B cell (primary cell): ENCODE measurements around the gene DEFB110. TPM values are rescaled to one million over a fixed set of nuclear protein-coding genes. Genes with fewer than 3 reads are reported as not detected.

Experiments
- ATAC-seq: fragments of 200-7000 bp; cut with Tn5 transposase; one replicate; pipeline ENCODE4 v1.10.0; 2021; ENCODE audit warnings: low read depth, mild to moderate bottlenecking, moderate number of reproducible peaks, moderate library complexity
- CTCF ChIA-PET: fragments of 350-600 bp; sonication (Branson Sonifier 250); formaldehyde crosslinking; loops from one replicate; lab custom pipeline; 2021; ENCODE audit warnings: antibody characterized with exemption, inconsistent platforms; lab: Charles Lee
- POLR2A ChIA-PET: fragments of 350-600 bp; sonication (Branson Sonifier 250); formaldehyde crosslinking; loops from one replicate; lab custom pipeline; 2021; ENCODE audit warnings: antibody characterized with exemption; lab: Charles Lee
- DNase-seq: peaks from one replicate; pipeline ENCODE4 v3.0.0; 2013
- H2AFZ ChIP-seq: 2 replicates; pipeline ENCODE4 v1.6.1; 2012; ENCODE audit warnings: mild to moderate bottlenecking, low read depth, low read length; ENCODE audit not compliant: insufficient read depth, poor library complexity, severe bottlenecking
- H3K27ac ChIP-seq, 2 donors: 1 replicate in 1 of 2; 2 replicates in 1 of 2; pipeline ENCODE4 v1.5.1; 2012 to 2013; ENCODE audit warnings: low read length in 2 of 2, mild to moderate bottlenecking in 2 of 2, moderate library complexity in 1 of 2
- H3K27me3 ChIP-seq, 4 experiments: fragments of 200-600 bp in 1 of 4; sonication (generic) in 1 of 4; replicated peaks in 1 of 4; 1 replicate in 2 of 4; 2 replicates in 2 of 4; pipeline versions ENCODE4 v1.6.1 to v1.7.0; 2013 to 2016; ENCODE audit warnings: low read length in 3 of 4, mild to moderate bottlenecking in 2 of 4, mixed read lengths in 1 of 4, moderate library complexity in 1 of 4; ENCODE audit not compliant: insufficient read depth in 4 of 4, control insufficient read depth in 3 of 4; ENCODE audit errors: control extremely low read depth in 1 of 4
- H3K36me3 ChIP-seq, 2 experiments: replicated peaks in 1 of 2; 1 replicate in 1 of 2; 2 replicates in 1 of 2; pipeline versions ENCODE4 v1.6.1 to v1.7.1; 2013; ENCODE audit warnings: low read length in 1 of 2; ENCODE audit not compliant: insufficient read depth in 2 of 2, control insufficient read depth in 1 of 2; ENCODE audit errors: control extremely low read depth in 1 of 2, extremely low read depth in 1 of 2
- H3K4me1 ChIP-seq, 2 donors: fragments of 200-600 bp in 1 of 2; sonication (generic) in 1 of 2; 1 replicate in 1 of 2; 2 replicates in 1 of 2; pipeline versions ENCODE4 v1.5.1 to v1.6.1; 2013 to 2017; ENCODE audit warnings: low read length in 2 of 2; ENCODE audit not compliant: control insufficient read depth in 2 of 2, insufficient read depth in 2 of 2
- H3K4me2 ChIP-seq: replicated peaks from 2 replicates; pipeline ENCODE3; 2012; ENCODE audit warnings: mild to moderate bottlenecking, low read depth, low read length; ENCODE audit not compliant: poor library complexity, severe bottlenecking
- H3K4me3 ChIP-seq, 5 experiments: fragments of 200-600 bp in 1 of 5; sonication (generic) in 1 of 5; 1 replicate in 3 of 5; 2 replicates in 2 of 5; pipeline versions ENCODE4 v1.5.1 to v1.7.0; 2011 to 2016; ENCODE audit warnings: low read length in 4 of 5, mild to moderate bottlenecking in 4 of 5, low read depth in 2 of 5, control low read depth in 1 of 5, moderate library complexity in 1 of 5; ENCODE audit not compliant: insufficient read depth in 1 of 5; ENCODE audit errors: control extremely low read depth in 1 of 5, extremely low read depth in 1 of 5
- H3K79me2 ChIP-seq: fragments of 200-600 bp; sonication (generic); one replicate; pipeline ENCODE4 v1.6.0; 2016; ENCODE audit warnings: low read length; ENCODE audit not compliant: control insufficient read depth, insufficient read depth
- H3K9ac ChIP-seq: fragments of 200-600 bp; sonication (generic); 2 replicates; pipeline ENCODE4 v1.6.1; 2017; ENCODE audit warnings: mild to moderate bottlenecking, low read length, moderate library complexity
- H3K9me3 ChIP-seq, 3 donors: one replicate each; pipeline versions ENCODE4 v1.6.1 to v1.7.1; 2013; ENCODE audit warnings: low read length in 2 of 3; ENCODE audit not compliant: control insufficient read depth in 2 of 3, insufficient read depth in 1 of 3; ENCODE audit errors: control extremely low read depth in 1 of 3
- H4K20me1 ChIP-seq: 2 replicates; pipeline ENCODE4 v1.6.0; 2012; ENCODE audit warnings: mild to moderate bottlenecking, low read length; ENCODE audit not compliant: insufficient read depth, control insufficient read depth, poor library complexity, severe bottlenecking
- H3K27ac Mint-ChIP-seq: one replicate; pipeline ENCODE4 v1.8.0; 2021; ENCODE audit warnings: mixed read lengths
- H3K27me3 Mint-ChIP-seq: one replicate; pipeline ENCODE4 v1.8.0; 2021; ENCODE audit warnings: mixed read lengths
- H3K4me1 Mint-ChIP-seq: one replicate; pipeline ENCODE4 v1.8.0; 2021; ENCODE audit warnings: mixed read lengths
- H3K4me3 Mint-ChIP-seq: one replicate; pipeline ENCODE4 v1.8.0; 2021; ENCODE audit warnings: mixed read lengths
- H3K9me3 Mint-ChIP-seq: one replicate; pipeline ENCODE4 v1.8.0; 2022; ENCODE audit warnings: mixed read lengths; ENCODE audit not compliant: insufficient read depth
- EZH2 ChIP-seq: IDR thresholded peaks from 2 replicates; pipeline ENCODE4 v1.6.1; 2012; ENCODE audit warnings: borderline replicate concordance, low read depth, mild to moderate bottlenecking, moderate library complexity, low read length; ENCODE audit not compliant: insufficient read depth, poor library complexity, severe bottlenecking
- WGBS: methylation state at CpG from one replicate; pipeline ENCODE4 v1.1.5; 2013; ENCODE audit warnings: missing lambda C conversion rate; ENCODE audit not compliant: insufficient coverage; 5-methylcytosine and 5-hydroxymethylcytosine counted together
- intact Hi-C: fragments of 100-400 bp; cut with micrococcal nuclease; formaldehyde crosslinking; loops from one replicate; pipeline ENCODE4 v1.10.0; 2022
- polyA plus RNA-seq: library from polyadenylated mRNA; depleted of rRNA; stranded (reverse); fragments of >200 nt; gene quantifications from 2 replicates; pipeline ENCODE4 v1.2.3, GENCODE V29; 2012
- total RNA-seq, 2 donors: library from RNA; stranded (reverse); fragments of 120-200 nt in 1 of 2; gene quantifications; 1 replicate in 1 of 2; 2 replicates in 1 of 2; pipeline versions ENCODE4 v1.2.3 to v1.2.4, GENCODE V29; 2013 to 2022
- TF ChIP-seq, protein P1 (sequence below): fragments of 200-600 bp; IDR thresholded peaks from one replicate; pipeline ENCODE4 v1.8.0; 2022; ENCODE audit warnings: antibody characterized with exemption, mild to moderate bottlenecking

Gene DEFB110
- total and polyA plus RNA-seq, 2 donors (not counting 1 experiment from before 2014, with no cell fraction given) = not detected

GRCh38 chr6:50003139-50003538, 18.7 kb downstream of the DEFB110 start:
- Mint-ChIP-seq H3K4me3 (no peak overlapping the region), H3K4me1 (no peaks in the 10 kb centered on the region), H3K9me3 (peaks cover 5% of the 10 kb centered on the region), H3K27ac (no peak overlapping the region), H3K27me3 (no peaks in the 10 kb centered on the region)
- POLR2A ChIA-PET = no interaction called here
- Histone ChIP-seq H3K4me2 (no peak overlapping the region), H3K36me3 (no peaks in the 10 kb centered on the region), H3K4me1 (no peaks in the 10 kb centered on the region), H3K9ac (no peak overlapping the region), H3K9me3 (no peaks in the 10 kb centered on the region), H2AFZ (no peak overlapping the region), H3K27me3 (no peaks in the 10 kb centered on the region), H3K4me3 (no peak overlapping the region), H3K27ac (no peak overlapping the region), H3K79me2 (no peaks in the 10 kb centered on the region), H4K20me1 (no peaks in the 10 kb centered on the region)
- TF ChIP-seq, protein P1, sequence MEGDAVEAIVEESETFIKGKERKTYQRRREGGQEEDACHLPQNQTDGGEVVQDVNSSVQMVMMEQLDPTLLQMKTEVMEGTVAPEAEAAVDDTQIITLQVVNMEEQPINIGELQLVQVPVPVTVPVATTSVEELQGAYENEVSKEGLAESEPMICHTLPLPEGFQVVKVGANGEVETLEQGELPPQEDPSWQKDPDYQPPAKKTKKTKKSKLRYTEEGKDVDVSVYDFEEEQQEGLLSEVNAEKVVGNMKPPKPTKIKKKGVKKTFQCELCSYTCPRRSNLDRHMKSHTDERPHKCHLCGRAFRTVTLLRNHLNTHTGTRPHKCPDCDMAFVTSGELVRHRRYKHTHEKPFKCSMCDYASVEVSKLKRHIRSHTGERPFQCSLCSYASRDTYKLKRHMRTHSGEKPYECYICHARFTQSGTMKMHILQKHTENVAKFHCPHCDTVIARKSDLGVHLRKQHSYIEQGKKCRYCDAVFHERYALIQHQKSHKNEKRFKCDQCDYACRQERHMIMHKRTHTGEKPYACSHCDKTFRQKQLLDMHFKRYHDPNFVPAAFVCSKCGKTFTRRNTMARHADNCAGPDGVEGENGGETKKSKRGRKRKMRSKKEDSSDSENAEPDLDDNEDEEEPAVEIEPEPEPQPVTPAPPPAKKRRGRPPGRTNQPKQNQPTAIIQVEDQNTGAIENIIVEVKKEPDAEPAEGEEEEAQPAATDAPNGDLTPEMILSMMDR = no peak
- no peak for TF ChIP-seq EZH2
- no peak for DNase-seq
- ATAC-seq = no peak
- no CpG with 5 or more reads among the region's 3 CpGs for WGBS
- CTCF ChIA-PET = no interaction called here
- intact Hi-C loops = no loop called here

GRCh38 chr6:49995278-49995677, 26.5 kb downstream of the DEFB110 start:
- Histone ChIP-seq H3K27me3 (no peaks in the 10 kb centered on the region), H3K4me2 (no peak overlapping the region), H3K79me2 (no peaks in the 10 kb centered on the region), H3K36me3 (no peaks in the 10 kb centered on the region), H3K9me3 (no peaks in the 10 kb centered on the region), H3K4me1 (no peaks in the 10 kb centered on the region), H3K4me3 (no peak overlapping the region), H2AFZ (no peak overlapping the region), H4K20me1 (no peaks in the 10 kb centered on the region), H3K27ac (no peak overlapping the region), H3K9ac (no peak overlapping the region)
- ChIA-PET CTCF (no interaction called here), POLR2A (no interaction called here)
- Mint-ChIP-seq H3K4me1 (no peaks in the 10 kb centered on the region), H3K4me3 (no peak overlapping the region), H3K27me3 (no peaks in the 10 kb centered on the region), H3K27ac (no peak overlapping the region), H3K9me3 (no peaks in the 10 kb centered on the region)
- no peak for ATAC-seq
- intact Hi-C loops = no loop called here
- TF ChIP-seq, protein P1 = no peak
- no peak for TF ChIP-seq EZH2
- no peak for DNase-seq
